ENCODE measurements around the gene ARSI. TPM values are rescaled to one million over a fixed set of nuclear protein-coding genes. Genes with fewer than 3 reads are reported as not detected.
A peak's percentile ranks its signal among the peaks of the same experiment; 100 is the strongest.

ARSI gene
- polyA plus RNA-seq, 6 donors from 2014 or later, result not detected

DNA sequence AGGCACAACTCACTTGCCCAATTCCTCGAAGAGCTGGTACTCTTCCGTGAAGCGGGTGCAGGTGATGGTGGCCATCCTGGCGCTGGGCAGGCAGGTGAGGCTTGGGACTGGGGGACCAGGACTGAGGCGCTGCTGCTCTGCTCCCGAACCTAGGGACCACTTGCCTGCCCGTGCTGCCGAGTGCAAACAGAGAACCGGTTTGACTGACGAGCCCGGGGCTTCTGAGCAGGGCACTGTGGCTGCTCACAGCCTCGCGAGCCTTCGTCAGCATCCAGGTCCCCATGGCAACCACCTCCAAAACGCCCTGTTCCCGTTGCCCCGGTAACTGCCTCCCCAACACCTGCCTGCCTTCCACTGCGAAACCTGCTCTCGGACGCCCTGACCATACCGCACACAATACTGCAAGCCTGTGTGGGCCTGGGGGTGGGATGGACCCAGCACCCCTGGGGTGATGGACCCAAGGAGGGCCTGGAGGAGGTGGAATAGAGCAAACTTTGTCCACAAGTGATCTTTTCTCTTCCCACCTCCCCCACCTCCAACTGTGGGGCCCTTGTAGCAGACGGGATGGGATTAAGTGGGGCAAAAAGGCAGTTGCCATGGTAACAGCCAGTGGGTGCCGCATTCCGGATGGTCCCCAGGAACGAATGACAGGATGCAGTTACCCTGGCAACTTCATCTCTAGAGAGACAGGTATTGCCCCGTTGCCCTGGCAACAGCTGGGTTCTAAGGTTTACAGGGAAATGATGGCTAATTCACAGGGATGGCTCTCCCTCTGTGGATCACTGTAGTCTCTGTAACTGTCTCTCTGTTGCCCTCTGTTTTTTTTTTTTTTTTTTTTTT lies 12.9 kb downstream of the ARSI start, which contains the start of gene CAMK2A:
Gene CAMK2A (minus strand): TSS at position 223 of the 840 bp plus-strand sequence. CDS start 148 bp downstream, at position 75.
- H3K36me3 Mint-ChIP-seq, result no peaks in the 10 kb centered on the region
- H3K4me1 Mint-ChIP-seq, result no peaks in the 10 kb centered on the region
- no peak within 1 kb of the TSS for H3K4me3 Mint-ChIP-seq
- H3K27ac Mint-ChIP-seq, result peak within 1 kb of the TSS in 1 of 6 donors; percentile 30
- ATAC-seq (ENCODE audit: low read depth in 2 of 2), result no peak
- peaks cover 5 to 23% (median 23%) of the 10 kb centered on the region in 3 donors for H3K27me3 Mint-ChIP-seq
- DNase-seq, result no peak
- H3K9me3 Mint-ChIP-seq, result no peaks in the 10 kb centered on the region

DNA sequence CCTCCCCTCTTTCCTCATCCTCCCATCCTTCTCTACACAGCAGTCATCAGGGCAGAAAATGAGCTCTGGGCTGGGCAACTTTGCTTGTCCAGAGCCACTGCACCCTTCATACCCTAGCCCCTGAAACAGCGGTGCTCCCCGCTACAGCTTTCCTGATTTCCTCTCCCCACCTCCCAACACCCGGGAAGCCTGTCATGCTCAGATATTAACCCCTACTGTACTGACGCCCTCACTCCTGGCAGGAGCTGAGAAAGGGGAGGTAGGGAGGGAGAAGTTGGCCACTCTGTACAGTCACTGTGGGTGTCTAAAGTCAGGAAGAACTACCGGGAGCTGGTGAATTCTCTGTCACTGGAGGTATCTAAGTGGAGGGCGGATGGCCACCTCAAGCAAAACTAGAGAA lies 13.9 kb downstream of the ARSI start:
- H3K36me3 Mint-ChIP-seq, result no peaks in the 10 kb centered on the region
- no peak for ATAC-seq (ENCODE audit: low read depth in 2 of 2)
- no peak for DNase-seq
- no peak overlapping the region for H3K27ac Mint-ChIP-seq
- H3K27me3 Mint-ChIP-seq, result peaks cover 5 to 29% (median 27%) of the 10 kb centered on the region in 3 donors
- H3K9me3 Mint-ChIP-seq, result no peaks in the 10 kb centered on the region
- H3K4me3 Mint-ChIP-seq, result no peak overlapping the region
- H3K4me1 Mint-ChIP-seq, result no peaks in the 10 kb centered on the region

DNA sequence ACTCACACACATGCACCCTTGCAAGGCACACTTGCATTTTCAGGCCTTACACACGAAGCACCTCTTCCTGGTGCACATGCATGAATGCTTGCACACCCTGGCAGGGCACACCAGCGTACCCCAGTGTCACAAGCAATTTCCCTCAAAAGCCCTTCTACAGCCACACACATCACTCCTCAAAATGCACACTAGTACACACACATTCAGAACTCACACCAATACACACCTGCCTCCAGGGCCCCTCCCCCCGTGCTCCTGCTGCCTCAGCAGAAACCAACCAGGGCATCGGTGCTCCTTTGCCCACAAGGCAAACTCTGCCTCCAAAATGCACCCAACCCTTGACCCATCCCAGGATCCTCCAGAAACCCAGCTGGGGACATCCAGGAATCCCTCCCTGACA lies 14.3 kb downstream of the ARSI start:
- no peaks in the 10 kb centered on the region for H3K9me3 Mint-ChIP-seq
- no peaks in the 10 kb centered on the region for H3K36me3 Mint-ChIP-seq
- DNase-seq (no peak), ATAC-seq (ENCODE audit: low read depth in 2 of 2) (no peak)
- H3K27me3 Mint-ChIP-seq, result peaks cover 5 to 32% (median 29%) of the 10 kb centered on the region in 3 donors
- H3K27ac Mint-ChIP-seq, result no peak overlapping the region
- H3K4me1 Mint-ChIP-seq, result no peaks in the 10 kb centered on the region
- no peak overlapping the region for H3K4me3 Mint-ChIP-seq

DNA sequence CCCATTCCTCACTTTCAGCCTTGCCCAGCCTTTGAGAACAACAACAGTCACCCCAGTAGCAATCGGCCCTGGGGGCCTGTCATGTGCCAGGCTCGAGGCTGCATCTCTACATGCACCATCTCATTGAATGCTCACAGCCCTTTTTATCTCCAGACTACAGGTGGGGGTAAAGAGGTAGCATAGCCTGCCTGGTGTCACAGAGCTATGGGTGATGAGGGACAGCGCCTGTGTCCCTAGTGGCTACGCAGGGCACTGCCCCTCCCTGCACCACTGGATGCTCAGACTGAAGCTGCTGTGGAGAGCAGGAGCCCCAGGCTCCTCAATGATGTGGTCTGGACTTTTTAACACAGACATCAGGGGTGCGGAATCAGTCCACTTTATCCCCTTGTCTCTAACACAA lies 15.9 kb downstream of the ARSI start:
- Mint-ChIP-seq H3K27ac (no peak overlapping the region), H3K4me1 (no peaks in the 10 kb centered on the region), H3K4me3 (no peak overlapping the region), H3K36me3 (no peaks in the 10 kb centered on the region), H3K27me3 (peaks cover 0 to 27% (median 22%) of the 10 kb centered on the region in 3 donors), H3K9me3 (no peaks in the 10 kb centered on the region)
- no peak for DNase-seq
- peak in 1 of 2 donors; percentile 41 for ATAC-seq (ENCODE audit: low read depth in 2 of 2)

DNA sequence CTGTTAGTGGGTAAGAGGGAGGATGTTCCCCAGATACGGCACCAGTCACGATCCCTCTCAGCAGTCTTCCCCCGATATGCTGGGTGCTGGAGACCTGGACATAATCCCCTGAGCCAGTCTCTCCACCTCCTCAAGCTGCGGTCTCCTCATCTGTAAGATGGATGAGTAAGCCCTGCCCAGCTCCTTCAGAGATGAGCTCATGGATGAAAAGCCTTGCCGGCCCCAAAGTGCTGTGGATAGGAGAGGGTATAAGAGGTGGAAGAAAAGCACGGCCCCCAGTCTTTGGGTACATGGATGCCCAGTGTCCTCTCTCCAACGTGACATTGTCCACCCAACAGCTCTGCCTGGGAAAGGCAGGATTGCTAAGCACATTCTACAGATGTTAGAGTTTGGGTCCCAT lies 17.6 kb downstream of the ARSI start:
- no peak for ATAC-seq (ENCODE audit: low read depth in 2 of 2)
- Mint-ChIP-seq H3K4me1 (no peaks in the 10 kb centered on the region), H3K36me3 (no peaks in the 10 kb centered on the region), H3K4me3 (no peak overlapping the region), H3K27ac (no peak overlapping the region), H3K9me3 (no peaks in the 10 kb centered on the region), H3K27me3 (peaks cover 7 to 31% (median 24%) of the 10 kb centered on the region in 3 donors)
- no peak for DNase-seq

DNA sequence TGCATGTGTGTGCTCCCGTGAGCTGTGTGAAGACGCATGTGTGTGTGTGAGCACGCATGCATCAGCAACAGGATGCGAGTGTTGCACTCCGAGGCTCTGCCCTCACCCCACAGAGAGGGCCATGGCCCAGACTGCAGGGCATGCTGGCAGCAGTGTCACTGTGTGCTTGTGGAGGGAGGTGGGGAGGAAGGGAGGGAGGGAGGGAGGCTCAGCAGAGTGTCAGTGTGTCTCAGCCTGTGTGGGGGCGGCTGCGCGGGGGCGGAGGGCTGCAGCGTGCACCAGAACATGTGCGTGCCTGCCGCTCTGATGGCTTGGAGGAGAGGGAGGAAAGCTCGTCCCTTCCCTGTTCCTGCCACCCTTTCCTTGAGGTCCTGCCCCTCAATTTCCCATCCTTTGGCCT lies 18.4 kb downstream of the ARSI start:
- DNase-seq (no peak), ATAC-seq (ENCODE audit: low read depth in 2 of 2) (no peak)
- Mint-ChIP-seq H3K27me3 (peaks cover 9 to 29% (median 22%) of the 10 kb centered on the region in 3 donors), H3K9me3 (no peaks in the 10 kb centered on the region), H3K4me3 (no peak overlapping the region), H3K36me3 (no peaks in the 10 kb centered on the region), H3K4me1 (no peaks in the 10 kb centered on the region), H3K27ac (no peak overlapping the region)

DNA sequence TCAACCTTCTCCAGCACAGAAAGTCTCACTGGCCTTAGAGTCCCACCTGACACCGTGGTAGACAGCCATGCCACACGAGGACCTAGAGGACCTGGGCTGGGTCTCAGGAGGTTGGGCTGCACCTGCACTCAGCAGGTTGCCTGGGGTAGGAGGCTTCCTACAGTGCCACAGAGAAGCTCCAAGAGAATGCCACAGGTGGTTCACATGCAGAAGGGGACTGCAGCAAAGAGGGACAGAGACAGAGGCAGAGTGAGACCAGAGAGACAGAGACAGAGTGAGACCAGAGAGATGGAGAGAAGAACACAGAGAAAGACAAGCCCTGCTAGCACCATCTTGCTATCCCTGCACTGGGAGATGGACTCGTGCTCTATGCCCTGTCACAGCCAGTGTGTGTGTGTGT lies 18.8 kb downstream of the ARSI start:
- peaks cover 11 to 32% (median 24%) of the 10 kb centered on the region in 3 donors for H3K27me3 Mint-ChIP-seq
- no peaks in the 10 kb centered on the region for H3K4me1 Mint-ChIP-seq
- H3K36me3 Mint-ChIP-seq, result no peaks in the 10 kb centered on the region
- no peak for DNase-seq
- no peaks in the 10 kb centered on the region for H3K9me3 Mint-ChIP-seq
- H3K27ac Mint-ChIP-seq, result peak overlapping the region in 1 of 6 donors; percentile 92
- no peak for ATAC-seq (ENCODE audit: low read depth in 2 of 2)
- H3K4me3 Mint-ChIP-seq, result no peak overlapping the region

DNA sequence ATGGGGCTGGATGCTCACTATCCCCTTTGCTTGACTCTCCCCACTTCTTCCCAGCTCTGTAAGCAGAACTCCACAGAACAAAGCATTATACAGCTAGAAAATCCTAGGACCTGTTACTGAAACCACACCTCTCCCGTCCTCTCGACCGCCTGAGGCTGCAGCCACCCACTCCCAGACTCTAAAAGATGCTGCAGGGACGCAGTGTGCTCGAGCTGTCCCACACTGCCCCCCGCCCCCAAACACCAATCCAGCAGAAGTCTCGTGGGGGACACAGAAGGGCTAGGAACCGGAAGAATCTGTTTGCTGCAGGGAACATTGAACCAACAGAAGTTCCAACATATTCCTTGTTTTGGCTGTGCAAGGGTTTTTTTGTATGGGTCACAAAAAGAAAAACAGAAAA lies 20.7 kb downstream of the ARSI start:
- H3K36me3 Mint-ChIP-seq, result no peaks in the 10 kb centered on the region
- DNase-seq (no peak), ATAC-seq (ENCODE audit: low read depth in 2 of 2) (no peak)
- no peak overlapping the region for H3K4me3 Mint-ChIP-seq
- no peaks in the 10 kb centered on the region for H3K9me3 Mint-ChIP-seq
- peaks cover 15 to 35% (median 32%) of the 10 kb centered on the region in 3 donors for H3K27me3 Mint-ChIP-seq
- H3K27ac Mint-ChIP-seq, result no peak overlapping the region
- no peaks in the 10 kb centered on the region for H3K4me1 Mint-ChIP-seq

DNA sequence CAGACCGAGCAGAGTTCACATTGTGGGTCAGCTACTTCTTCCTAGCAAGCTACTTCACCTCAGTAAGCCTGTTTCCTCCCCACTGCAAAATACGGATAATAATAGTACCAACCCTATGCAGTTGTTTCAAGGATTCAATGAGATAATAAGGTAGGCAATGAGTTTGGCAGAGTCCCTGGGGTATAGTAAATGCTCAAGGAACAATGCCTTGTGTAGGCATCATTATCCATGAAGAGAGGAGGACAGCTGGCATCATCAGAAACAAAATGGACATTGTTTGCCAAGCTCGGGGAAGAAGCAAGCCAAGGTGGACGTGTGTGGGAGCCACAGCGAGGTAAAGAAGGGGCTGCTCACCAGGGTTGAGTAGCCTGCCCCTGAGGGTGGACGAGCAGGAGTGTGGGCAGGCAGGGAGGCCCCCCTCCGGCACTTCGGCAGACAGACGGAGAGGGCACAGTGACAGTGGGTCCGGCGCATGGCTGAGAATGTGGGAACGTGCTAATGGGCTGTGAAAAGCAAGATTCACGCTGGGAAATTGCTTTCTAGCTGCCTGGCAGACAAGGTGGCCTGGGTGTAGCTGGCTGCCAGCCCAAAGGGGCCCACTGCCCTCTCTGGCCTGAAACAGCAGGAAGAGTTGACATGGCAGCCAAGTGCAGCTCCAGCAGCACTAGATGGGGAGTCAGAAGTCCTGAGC lies 23.2 kb downstream of the ARSI start:
- DNase-seq (no peak), ATAC-seq (ENCODE audit: low read depth in 2 of 2) (no peak)
- Mint-ChIP-seq H3K27ac (peak overlapping the region in 1 of 6 donors; percentile 63), H3K4me1 (no peaks in the 10 kb centered on the region), H3K4me3 (no peak overlapping the region), H3K36me3 (no peaks in the 10 kb centered on the region), H3K27me3 (peaks cover 19 to 42% (median 39%) of the 10 kb centered on the region in 3 donors), H3K9me3 (no peaks in the 10 kb centered on the region)

DNA sequence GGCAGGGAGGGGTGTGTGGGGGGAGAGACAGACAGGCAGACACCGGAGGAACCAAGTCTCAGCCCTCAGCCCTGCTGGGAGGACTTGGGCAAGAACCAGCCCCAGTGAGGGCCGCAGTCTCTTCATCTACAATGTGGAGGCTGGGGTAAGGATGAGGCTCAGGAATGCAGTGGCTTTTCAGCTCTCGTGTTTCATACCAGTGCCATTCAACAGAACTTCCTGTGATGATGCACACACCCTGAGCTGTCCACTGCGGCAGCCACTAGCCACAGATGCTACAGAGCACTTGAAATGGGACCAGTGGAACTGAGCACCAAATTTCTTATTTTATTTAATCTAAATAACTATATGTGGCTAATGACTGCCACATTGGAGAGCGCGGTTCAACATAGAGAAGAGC lies 23.8 kb downstream of the ARSI start:
- H3K27me3 Mint-ChIP-seq, result peaks cover 19 to 40% (median 35%) of the 10 kb centered on the region in 3 donors
- no peak overlapping the region for H3K4me3 Mint-ChIP-seq
- no peaks in the 10 kb centered on the region for H3K36me3 Mint-ChIP-seq
- no peak for ATAC-seq (ENCODE audit: low read depth in 2 of 2)
- H3K9me3 Mint-ChIP-seq, result no peaks in the 10 kb centered on the region
- H3K4me1 Mint-ChIP-seq, result no peaks in the 10 kb centered on the region
- no peak for DNase-seq
- peak overlapping the region in 1 of 6 donors; percentile 63 for H3K27ac Mint-ChIP-seq

DNA sequence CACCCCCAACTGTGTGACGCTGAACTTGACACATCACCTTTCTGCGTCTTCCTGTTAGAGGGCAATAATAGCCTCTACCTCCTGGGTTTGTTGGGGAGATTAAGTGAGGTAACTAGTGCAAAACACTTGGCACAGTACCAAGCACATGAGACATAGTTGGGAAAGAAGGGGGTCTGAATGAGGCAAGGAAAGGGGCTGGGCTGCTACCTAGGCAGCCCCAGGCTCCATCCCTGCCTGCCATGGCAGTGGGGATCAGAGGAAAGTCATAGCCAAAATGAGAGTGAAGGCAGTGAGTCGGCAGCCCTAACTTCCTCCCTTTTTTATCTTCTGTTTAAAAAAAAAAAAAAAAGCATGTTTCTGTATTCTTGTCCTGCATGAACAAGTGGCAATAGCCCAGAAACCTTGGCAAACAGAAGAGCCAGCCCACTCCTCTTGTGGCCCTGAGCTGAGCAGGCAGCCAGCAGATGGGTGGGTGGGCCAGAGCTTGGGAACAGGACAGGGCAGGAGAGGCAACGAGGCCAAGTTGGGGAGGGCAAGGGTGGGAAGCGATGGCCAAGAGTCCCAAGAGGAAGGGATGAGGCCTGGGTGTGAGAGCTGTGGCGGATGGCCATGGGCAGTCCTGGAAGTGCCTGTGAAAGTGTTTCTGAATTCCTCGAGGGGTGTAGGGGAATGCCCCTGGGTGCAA lies 24.5 kb downstream of the ARSI start:
- DNase-seq (no peak), ATAC-seq (ENCODE audit: low read depth in 2 of 2) (no peak)
- Mint-ChIP-seq H3K4me1 (no peaks in the 10 kb centered on the region), H3K9me3 (no peaks in the 10 kb centered on the region), H3K27ac (no peak overlapping the region), H3K27me3 (peaks cover 23 to 37% (median 28%) of the 10 kb centered on the region in 3 donors), H3K36me3 (no peaks in the 10 kb centered on the region), H3K4me3 (no peak overlapping the region)

DNA sequence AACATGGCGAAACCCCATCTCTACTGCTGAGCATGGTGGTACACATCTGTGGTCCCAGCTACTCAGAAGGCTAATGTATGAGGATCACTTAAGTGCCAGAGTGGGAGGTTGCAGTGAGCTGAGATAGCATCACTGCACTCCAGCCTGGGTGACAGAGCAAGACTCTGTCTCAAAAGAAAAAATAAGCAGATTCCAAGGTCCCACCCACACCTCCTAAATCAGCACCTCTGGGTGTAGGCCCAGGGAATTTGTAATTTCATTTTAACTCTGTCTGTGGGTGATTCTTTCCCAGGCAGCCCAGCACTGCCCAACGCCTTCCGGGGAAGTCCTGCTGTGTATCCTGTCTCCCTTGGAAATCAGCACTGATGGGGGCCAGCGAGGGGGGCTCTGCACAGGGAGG lies 25.7 kb downstream of the ARSI start:
- no peak overlapping the region for H3K4me3 Mint-ChIP-seq

DNA sequence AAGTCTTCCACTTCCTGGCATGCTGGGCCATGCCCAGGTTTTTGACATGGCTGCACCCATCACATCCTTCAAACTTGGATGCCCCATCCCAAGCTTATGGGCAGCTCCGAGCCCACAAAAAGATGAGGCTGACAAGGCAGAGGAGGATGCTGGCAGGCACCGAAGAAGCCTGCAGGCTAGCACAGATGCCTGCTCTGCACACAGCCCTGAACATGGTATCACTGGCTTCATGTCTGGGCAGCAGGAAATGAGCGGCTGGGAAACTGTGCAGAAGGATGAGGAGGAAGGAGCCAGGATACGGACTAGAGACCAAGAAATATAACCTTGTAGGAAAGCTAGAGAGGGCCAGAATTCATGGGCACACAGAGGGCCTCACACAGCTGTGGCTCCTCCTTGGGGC lies 27.9 kb downstream of the ARSI start:
- Mint-ChIP-seq H3K27me3 (peaks cover 15 to 36% (median 16%) of the 10 kb centered on the region in 3 donors), H3K4me1 (no peaks in the 10 kb centered on the region), H3K36me3 (no peaks in the 10 kb centered on the region), H3K4me3 (no peak overlapping the region), H3K27ac (peak overlapping the region in 2 of 6 donors; percentile 44 to 85), H3K9me3 (no peaks in the 10 kb centered on the region)
- no peak for DNase-seq
- ATAC-seq (ENCODE audit: low read depth in 2 of 2), result no peak

More for the DNA sequence above, 25.7 kb downstream of the ARSI start:
- DNase-seq, result no peak
- H3K27me3 Mint-ChIP-seq, result peaks cover 23 to 43% (median 25%) of the 10 kb centered on the region in 3 donors
- H3K4me1 Mint-ChIP-seq, result no peaks in the 10 kb centered on the region
- no peak overlapping the region for H3K27ac Mint-ChIP-seq
- H3K36me3 Mint-ChIP-seq, result no peaks in the 10 kb centered on the region
- no peaks in the 10 kb centered on the region for H3K9me3 Mint-ChIP-seq
- ATAC-seq (ENCODE audit: low read depth in 2 of 2), result no peak

All from naive B cell (primary cell).